PC-3 (cell line): ENCODE measurements around the gene TPM3.

Experiments
- EZH2 ChIP-seq: fragments of 300-600 bp; sonication (generic); IDR thresholded peaks from one replicate; pipeline ENCODE4 v1.6.1; 2017; ENCODE audit warnings: antibody characterized with exemption, mild to moderate bottlenecking, low read length; ENCODE audit not compliant: unreplicated experiment
- TF ChIP-seq, protein P1 (sequence below): fragments of 300-600 bp; sonication (generic); conservative IDR thresholded peaks from 2 replicates; pipeline ENCODE4 v1.5.1; 2017; ENCODE audit warnings: antibody characterized with exemption, low read depth, mild to moderate bottlenecking, low read length

- no peak for TF ChIP-seq EZH2
- TF ChIP-seq, protein P1, sequence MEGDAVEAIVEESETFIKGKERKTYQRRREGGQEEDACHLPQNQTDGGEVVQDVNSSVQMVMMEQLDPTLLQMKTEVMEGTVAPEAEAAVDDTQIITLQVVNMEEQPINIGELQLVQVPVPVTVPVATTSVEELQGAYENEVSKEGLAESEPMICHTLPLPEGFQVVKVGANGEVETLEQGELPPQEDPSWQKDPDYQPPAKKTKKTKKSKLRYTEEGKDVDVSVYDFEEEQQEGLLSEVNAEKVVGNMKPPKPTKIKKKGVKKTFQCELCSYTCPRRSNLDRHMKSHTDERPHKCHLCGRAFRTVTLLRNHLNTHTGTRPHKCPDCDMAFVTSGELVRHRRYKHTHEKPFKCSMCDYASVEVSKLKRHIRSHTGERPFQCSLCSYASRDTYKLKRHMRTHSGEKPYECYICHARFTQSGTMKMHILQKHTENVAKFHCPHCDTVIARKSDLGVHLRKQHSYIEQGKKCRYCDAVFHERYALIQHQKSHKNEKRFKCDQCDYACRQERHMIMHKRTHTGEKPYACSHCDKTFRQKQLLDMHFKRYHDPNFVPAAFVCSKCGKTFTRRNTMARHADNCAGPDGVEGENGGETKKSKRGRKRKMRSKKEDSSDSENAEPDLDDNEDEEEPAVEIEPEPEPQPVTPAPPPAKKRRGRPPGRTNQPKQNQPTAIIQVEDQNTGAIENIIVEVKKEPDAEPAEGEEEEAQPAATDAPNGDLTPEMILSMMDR = no peak
Measured at GRCh38 chr1:154133256-154133655, 58.6 kb downstream of the TPM3 start.
